NB4 (cell line): ENCODE results near the gene LCT.

ENCODE experiments used
- MYC ChIP-seq: IDR thresholded peaks from 2 replicates; pipeline ENCODE4 v1.6.1; 2011; ENCODE audit warnings: low read depth, low read length
- POLR2A ChIP-seq: IDR thresholded peaks from 2 replicates; pipeline ENCODE4 v1.6.1; 2011; ENCODE audit warnings: mild to moderate bottlenecking; ENCODE audit not compliant: insufficient read length; ENCODE audit errors: extremely low read depth
- TF ChIP-seq, protein P1 (sequence below): IDR thresholded peaks from one replicate; pipeline ENCODE4 v1.5.1; 2012; ENCODE audit warnings: low read depth, low read length
- TF ChIP-seq, protein P2 (sequence below): IDR thresholded peaks from 2 replicates; pipeline ENCODE4 v1.6.1; 2011; ENCODE audit warnings: low read depth, low read length

DNA sequence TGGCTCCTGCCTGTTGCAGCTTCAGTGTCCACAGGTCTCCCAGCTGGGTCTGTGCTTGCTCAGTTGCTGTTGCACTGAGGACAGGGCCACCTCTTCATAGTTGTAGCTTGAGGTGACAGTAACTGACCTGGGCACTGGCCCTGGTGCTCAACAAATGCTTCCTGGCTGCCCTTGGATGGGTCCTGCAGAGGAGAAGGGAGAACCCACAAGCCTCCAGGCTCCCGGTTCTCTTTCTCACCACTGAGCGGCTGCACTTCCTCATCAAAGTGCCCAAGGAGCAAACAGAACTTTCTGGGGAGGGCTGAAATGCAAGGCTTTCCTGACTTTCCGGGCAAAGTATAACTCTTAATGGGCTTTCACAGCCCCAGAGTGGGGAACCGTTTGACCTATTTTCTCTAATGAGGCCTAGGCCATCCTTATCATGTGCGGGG, 38.7 kb downstream of the LCT start:
- TF ChIP-seq, protein P1, sequence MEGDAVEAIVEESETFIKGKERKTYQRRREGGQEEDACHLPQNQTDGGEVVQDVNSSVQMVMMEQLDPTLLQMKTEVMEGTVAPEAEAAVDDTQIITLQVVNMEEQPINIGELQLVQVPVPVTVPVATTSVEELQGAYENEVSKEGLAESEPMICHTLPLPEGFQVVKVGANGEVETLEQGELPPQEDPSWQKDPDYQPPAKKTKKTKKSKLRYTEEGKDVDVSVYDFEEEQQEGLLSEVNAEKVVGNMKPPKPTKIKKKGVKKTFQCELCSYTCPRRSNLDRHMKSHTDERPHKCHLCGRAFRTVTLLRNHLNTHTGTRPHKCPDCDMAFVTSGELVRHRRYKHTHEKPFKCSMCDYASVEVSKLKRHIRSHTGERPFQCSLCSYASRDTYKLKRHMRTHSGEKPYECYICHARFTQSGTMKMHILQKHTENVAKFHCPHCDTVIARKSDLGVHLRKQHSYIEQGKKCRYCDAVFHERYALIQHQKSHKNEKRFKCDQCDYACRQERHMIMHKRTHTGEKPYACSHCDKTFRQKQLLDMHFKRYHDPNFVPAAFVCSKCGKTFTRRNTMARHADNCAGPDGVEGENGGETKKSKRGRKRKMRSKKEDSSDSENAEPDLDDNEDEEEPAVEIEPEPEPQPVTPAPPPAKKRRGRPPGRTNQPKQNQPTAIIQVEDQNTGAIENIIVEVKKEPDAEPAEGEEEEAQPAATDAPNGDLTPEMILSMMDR: no peak
- TF ChIP-seq MYC (no peak), POLR2A (no peak)
- TF ChIP-seq, protein P2, sequence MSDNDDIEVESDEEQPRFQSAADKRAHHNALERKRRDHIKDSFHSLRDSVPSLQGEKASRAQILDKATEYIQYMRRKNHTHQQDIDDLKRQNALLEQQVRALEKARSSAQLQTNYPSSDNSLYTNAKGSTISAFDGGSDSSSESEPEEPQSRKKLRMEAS: no peak
